Lung (tissue), 12 donors: ENCODE data around the gene SLC9A9. TPM values are rescaled to one million over a fixed set of nuclear protein-coding genes. Genes with fewer than 3 reads are reported as not detected.

Experiments used
- ATAC-seq: fragments of 200-7000 bp; cut with Tn5 transposase; one replicate; pipeline ENCODE4 v1.9.1; 2020; ENCODE audit warnings: moderate number of reproducible peaks; ENCODE audit not compliant: insufficient read depth, low FRiP score
- DNase-seq, 3 donors: peaks; one replicate each; pipeline ENCODE4 v3.0.0-alpha.2; 2013 to 2017
- H3K27ac ChIP-seq, 2 donors: one replicate each; pipeline ENCODE4 v1.5.1; 2013; ENCODE audit warnings: mild to moderate bottlenecking in 2 of 2, moderate library complexity in 2 of 2, control low read depth in 1 of 2, inconsistent platforms in 1 of 2, low read depth in 1 of 2, low read length in 1 of 2
- H3K27me3 ChIP-seq, 3 donors: one replicate each; pipeline ENCODE4 v1.5.1; 2013; ENCODE audit warnings: low read length in 2 of 3; ENCODE audit not compliant: control insufficient read depth in 3 of 3, insufficient read depth in 3 of 3
- H3K36me3 ChIP-seq, 4 donors: one replicate each; pipeline ENCODE4 v1.5.1; 2013; ENCODE audit warnings: low read length in 4 of 4, mild to moderate bottlenecking in 1 of 4, moderate library complexity in 1 of 4; ENCODE audit not compliant: control insufficient read depth in 4 of 4, insufficient read depth in 4 of 4
- H3K4me1 ChIP-seq, 5 donors: one replicate each; pipeline ENCODE4 v1.5.1; 2013; ENCODE audit warnings: low read length in 5 of 5, mild to moderate bottlenecking in 2 of 5, moderate library complexity in 1 of 5; ENCODE audit not compliant: control insufficient read depth in 5 of 5, insufficient read depth in 5 of 5
- H3K4me3 ChIP-seq: one replicate; pipeline ENCODE4 v1.5.1; 2013; ENCODE audit warnings: mild to moderate bottlenecking, control low read depth, moderate library complexity
- H3K9ac ChIP-seq, 2 donors: one replicate each; pipeline ENCODE4 v1.5.1; 2013; ENCODE audit warnings: low read length in 2 of 2, control low read depth in 1 of 2; ENCODE audit not compliant: insufficient read depth in 1 of 2
- H3K9me3 ChIP-seq, 4 donors: one replicate each; pipeline ENCODE4 v1.5.1; 2013; ENCODE audit warnings: low read length in 3 of 4, mild to moderate bottlenecking in 1 of 4, moderate library complexity in 1 of 4; ENCODE audit not compliant: control insufficient read depth in 4 of 4, insufficient read depth in 3 of 4
- WGBS, 2 donors: extraction: QIAGEN DNeasy Blood & Tissue Kit; methylation state at CpG; one replicate each; pipeline ENCODE4 v1.1.7; 2013; 5-methylcytosine and 5-hydroxymethylcytosine counted together
- polyA plus RNA-seq, 2 donors: library from polyadenylated mRNA; stranded (reverse); fragments of 200-250 nt; gene quantifications; one replicate each; pipeline ENCODE4 v1.2.1, GENCODE V29; 2013
- total RNA-seq, 2 donors: library from RNA; depleted of rRNA in 1 of 2; stranded (reverse); fragments of >200 nt in 1 of 2; gene quantifications; one replicate each; pipeline ENCODE4 v1.2.1, GENCODE V29; 2014 to 2021
- TF ChIP-seq, protein P1 (sequence below): IDR thresholded peaks from 2 replicates; pipeline ENCODE4 v1.5.1; 2012; ENCODE audit warnings: mild to moderate bottlenecking; ENCODE audit errors: control extremely low read depth, extremely low read depth
- donor health status: control.
- donor health status: control.
- donor health status: Bipolar disorder and iron deficiency.
- donor health status: healthy.
- donor health status: DM: yes; HTN: yes; CAD: no.

The SLC9A9 gene
- total and polyA plus RNA-seq, 4 donors = 2.2 to 66.3 (median 8.2) TPM

- no peak for ATAC-seq
- no peak overlapping the region for H3K4me3 ChIP-seq
- no peaks in the 10 kb centered on the region for H3K36me3 ChIP-seq
- H3K27me3 ChIP-seq = no peaks in the 10 kb centered on the region
- H3K4me1 ChIP-seq = no peaks in the 10 kb centered on the region
- 93 to 98% methylated on average over 2 of the region's 2 CpGs for WGBS, 2 donors
- peaks cover 0 to 5% (median under 1%) of the 10 kb centered on the region in 4 donors for H3K9me3 ChIP-seq
- TF ChIP-seq, protein P1, sequence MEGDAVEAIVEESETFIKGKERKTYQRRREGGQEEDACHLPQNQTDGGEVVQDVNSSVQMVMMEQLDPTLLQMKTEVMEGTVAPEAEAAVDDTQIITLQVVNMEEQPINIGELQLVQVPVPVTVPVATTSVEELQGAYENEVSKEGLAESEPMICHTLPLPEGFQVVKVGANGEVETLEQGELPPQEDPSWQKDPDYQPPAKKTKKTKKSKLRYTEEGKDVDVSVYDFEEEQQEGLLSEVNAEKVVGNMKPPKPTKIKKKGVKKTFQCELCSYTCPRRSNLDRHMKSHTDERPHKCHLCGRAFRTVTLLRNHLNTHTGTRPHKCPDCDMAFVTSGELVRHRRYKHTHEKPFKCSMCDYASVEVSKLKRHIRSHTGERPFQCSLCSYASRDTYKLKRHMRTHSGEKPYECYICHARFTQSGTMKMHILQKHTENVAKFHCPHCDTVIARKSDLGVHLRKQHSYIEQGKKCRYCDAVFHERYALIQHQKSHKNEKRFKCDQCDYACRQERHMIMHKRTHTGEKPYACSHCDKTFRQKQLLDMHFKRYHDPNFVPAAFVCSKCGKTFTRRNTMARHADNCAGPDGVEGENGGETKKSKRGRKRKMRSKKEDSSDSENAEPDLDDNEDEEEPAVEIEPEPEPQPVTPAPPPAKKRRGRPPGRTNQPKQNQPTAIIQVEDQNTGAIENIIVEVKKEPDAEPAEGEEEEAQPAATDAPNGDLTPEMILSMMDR = no peak
- no peak overlapping the region for H3K9ac ChIP-seq
- no peak for DNase-seq
- H3K27ac ChIP-seq = no peak overlapping the region
Measured at GRCh38 chr3:143737065-143737464, 111.2 kb downstream of the SLC9A9 start.

DNA sequence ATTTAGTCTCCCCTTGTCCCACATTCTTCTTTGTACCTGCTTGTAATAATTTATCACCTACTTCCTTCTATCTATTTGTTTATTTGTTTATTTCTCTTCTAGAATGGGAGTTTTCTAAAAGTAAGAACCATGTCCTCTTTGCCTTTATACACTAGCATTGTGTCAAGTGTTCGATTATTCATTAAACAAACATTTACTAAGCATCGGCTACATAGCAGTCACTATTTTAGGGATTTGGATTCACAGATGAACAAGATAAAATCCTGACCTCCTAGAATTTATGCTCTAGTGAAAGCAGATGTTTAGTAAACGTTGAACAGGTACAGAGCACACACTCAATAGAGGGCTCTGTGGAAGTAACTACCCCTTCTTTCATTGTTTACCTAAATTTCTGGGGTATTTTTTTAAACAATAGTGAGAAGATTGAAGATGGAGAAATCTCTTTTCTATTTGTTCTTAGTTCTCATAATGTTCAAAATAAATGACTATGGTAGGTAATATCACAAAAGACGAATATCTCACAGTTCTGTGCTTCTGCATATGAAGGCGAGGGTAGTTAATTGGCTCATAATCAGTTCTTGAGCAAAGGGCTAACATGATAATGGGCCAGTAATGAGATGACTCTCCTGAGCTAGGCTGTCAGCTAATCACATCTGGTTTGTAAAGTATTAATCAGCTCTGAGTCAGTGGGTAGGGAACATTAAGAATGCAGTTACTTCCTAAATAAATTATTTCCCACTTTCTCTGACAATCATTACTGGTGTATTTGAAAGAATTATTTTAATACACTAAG is 111.9 kb downstream of the SLC9A9 start:
- Histone ChIP-seq H3K27me3 (no peaks in the 10 kb centered on the region), H3K4me3 (no peak overlapping the region), H3K4me1 (no peaks in the 10 kb centered on the region), H3K9me3 (peaks cover 0 to 5% (median under 1%) of the 10 kb centered on the region in 4 donors), H3K9ac (no peak overlapping the region), H3K27ac (no peak overlapping the region), H3K36me3 (no peaks in the 10 kb centered on the region)
- no peak for DNase-seq
- no peak for ATAC-seq
- TF ChIP-seq, protein P1 = no peak
- 68 to 79% methylated on average over 5 of the region's 5 CpGs for WGBS, 2 donors

- Histone ChIP-seq H3K4me1 (peaks cover 0 to 10% (median 2%) of the 10 kb centered on the region in 5 donors), H3K36me3 (no peaks in the 10 kb centered on the region), H3K27me3 (no peaks in the 10 kb centered on the region), H3K27ac (no peak overlapping the region), H3K9ac (no peak overlapping the region), H3K9me3 (no peaks in the 10 kb centered on the region), H3K4me3 (no peak overlapping the region)
- ATAC-seq (no peak), DNase-seq (peak in 1 of 3 donors; percentile 19)
- TF ChIP-seq, protein P1 = no peak
- 80 to 84% methylated on average over 2 of the region's 2 CpGs for WGBS, 2 donors
Measured at GRCh38 chr3:143731776-143732175, 116.5 kb downstream of the SLC9A9 start.

- no peak for DNase-seq
- WGBS, 2 donors = 88 to 91% methylated on average over 1 of the region's 1 CpG
- ATAC-seq = no peak
- Histone ChIP-seq H3K27ac (no peak overlapping the region), H3K27me3 (no peaks in the 10 kb centered on the region), H3K9me3 (no peaks in the 10 kb centered on the region), H3K36me3 (no peaks in the 10 kb centered on the region), H3K4me1 (peaks cover 0 to 10% (median 2%) of the 10 kb centered on the region in 5 donors), H3K9ac (no peak overlapping the region), H3K4me3 (no peak overlapping the region)
- TF ChIP-seq, protein P1 = no peak
Measured at GRCh38 chr3:143731320-143731719, 116.9 kb downstream of the SLC9A9 start.
